ENCODE data around the gene CACNA2D2. TPM values are rescaled to one million over a fixed set of nuclear protein-coding genes. Genes with fewer than 3 reads are reported as not detected.
A peak's percentile ranks its signal among the peaks of the same experiment; 100 is the strongest.

CACNA2D2 gene
- total and polyA plus RNA-seq, 2 of the 8 experiments (the other 6 are each of a cell fraction or from before 2014, with no cell fraction given): 14.1 to 25.0 TPM

DNA sequence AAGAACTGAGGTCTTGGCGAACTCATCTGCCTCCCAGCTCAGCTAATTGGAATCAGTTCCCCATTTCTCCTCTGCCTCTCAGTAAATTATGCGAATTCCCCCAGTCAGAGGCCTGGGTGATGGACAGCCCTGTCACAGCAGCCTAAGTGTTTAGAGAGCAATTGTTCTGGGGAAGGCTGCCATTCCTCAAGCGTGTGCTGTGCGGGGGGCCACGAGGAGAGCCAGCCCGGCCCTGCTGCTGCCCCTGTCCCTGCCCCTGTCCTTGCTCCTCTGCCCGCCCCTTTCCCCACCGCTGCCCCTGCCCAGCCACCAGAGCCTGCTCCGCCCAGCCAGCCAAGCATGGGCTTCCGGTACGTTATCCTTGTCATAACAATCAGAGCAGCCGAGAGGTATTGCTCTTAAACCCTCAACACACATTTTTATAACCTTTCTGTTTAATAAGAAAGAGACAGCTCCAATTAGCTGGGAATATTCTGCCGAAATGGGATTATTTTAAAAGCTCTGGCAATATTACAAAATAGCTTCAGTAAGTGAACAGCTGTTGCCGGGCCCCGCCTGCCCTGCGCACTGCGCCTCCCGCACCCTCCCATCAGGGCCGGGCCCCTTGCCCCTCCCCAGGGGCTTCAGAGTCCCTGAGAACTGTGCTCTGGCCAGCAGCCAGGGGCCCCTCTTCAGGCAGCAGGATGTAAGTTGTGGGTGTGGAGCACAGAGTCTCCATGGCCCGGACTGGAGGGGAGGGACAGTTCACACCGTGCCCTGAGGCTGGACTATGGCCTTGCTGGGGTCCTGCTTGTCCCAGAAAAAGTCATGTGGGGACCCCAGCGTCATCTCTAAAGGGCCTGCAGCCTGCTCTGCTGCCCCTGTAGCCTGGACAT is 12.4 kb upstream of the CACNA2D2 start (continued):
- TF ChIP-seq, protein P1, sequence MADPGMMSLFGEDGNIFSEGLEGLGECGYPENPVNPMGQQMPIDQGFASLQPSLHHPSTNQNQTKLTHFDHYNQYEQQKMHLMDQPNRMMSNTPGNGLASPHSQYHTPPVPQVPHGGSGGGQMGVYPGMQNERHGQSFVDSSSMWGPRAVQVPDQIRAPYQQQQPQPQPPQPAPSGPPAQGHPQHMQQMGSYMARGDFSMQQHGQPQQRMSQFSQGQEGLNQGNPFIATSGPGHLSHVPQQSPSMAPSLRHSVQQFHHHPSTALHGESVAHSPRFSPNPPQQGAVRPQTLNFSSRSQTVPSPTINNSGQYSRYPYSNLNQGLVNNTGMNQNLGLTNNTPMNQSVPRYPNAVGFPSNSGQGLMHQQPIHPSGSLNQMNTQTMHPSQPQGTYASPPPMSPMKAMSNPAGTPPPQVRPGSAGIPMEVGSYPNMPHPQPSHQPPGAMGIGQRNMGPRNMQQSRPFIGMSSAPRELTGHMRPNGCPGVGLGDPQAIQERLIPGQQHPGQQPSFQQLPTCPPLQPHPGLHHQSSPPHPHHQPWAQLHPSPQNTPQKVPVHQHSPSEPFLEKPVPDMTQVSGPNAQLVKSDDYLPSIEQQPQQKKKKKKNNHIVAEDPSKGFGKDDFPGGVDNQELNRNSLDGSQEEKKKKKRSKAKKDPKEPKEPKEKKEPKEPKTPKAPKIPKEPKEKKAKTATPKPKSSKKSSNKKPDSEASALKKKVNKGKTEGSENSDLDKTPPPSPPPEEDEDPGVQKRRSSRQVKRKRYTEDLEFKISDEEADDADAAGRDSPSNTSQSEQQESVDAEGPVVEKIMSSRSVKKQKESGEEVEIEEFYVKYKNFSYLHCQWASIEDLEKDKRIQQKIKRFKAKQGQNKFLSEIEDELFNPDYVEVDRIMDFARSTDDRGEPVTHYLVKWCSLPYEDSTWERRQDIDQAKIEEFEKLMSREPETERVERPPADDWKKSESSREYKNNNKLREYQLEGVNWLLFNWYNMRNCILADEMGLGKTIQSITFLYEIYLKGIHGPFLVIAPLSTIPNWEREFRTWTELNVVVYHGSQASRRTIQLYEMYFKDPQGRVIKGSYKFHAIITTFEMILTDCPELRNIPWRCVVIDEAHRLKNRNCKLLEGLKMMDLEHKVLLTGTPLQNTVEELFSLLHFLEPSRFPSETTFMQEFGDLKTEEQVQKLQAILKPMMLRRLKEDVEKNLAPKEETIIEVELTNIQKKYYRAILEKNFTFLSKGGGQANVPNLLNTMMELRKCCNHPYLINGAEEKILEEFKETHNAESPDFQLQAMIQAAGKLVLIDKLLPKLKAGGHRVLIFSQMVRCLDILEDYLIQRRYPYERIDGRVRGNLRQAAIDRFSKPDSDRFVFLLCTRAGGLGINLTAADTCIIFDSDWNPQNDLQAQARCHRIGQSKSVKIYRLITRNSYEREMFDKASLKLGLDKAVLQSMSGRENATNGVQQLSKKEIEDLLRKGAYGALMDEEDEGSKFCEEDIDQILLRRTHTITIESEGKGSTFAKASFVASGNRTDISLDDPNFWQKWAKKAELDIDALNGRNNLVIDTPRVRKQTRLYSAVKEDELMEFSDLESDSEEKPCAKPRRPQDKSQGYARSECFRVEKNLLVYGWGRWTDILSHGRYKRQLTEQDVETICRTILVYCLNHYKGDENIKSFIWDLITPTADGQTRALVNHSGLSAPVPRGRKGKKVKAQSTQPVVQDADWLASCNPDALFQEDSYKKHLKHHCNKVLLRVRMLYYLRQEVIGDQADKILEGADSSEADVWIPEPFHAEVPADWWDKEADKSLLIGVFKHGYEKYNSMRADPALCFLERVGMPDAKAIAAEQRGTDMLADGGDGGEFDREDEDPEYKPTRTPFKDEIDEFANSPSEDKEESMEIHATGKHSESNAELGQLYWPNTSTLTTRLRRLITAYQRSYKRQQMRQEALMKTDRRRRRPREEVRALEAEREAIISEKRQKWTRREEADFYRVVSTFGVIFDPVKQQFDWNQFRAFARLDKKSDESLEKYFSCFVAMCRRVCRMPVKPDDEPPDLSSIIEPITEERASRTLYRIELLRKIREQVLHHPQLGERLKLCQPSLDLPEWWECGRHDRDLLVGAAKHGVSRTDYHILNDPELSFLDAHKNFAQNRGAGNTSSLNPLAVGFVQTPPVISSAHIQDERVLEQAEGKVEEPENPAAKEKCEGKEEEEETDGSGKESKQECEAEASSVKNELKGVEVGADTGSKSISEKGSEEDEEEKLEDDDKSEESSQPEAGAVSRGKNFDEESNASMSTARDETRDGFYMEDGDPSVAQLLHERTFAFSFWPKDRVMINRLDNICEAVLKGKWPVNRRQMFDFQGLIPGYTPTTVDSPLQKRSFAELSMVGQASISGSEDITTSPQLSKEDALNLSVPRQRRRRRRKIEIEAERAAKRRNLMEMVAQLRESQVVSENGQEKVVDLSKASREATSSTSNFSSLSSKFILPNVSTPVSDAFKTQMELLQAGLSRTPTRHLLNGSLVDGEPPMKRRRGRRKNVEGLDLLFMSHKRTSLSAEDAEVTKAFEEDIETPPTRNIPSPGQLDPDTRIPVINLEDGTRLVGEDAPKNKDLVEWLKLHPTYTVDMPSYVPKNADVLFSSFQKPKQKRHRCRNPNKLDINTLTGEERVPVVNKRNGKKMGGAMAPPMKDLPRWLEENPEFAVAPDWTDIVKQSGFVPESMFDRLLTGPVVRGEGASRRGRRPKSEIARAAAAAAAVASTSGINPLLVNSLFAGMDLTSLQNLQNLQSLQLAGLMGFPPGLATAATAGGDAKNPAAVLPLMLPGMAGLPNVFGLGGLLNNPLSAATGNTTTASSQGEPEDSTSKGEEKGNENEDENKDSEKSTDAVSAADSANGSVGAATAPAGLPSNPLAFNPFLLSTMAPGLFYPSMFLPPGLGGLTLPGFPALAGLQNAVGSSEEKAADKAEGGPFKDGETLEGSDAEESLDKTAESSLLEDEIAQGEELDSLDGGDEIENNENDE (IDR thresholded peaks at IDR 0.05; ENCODE audit: insufficient replicate concordance, low read length): no peak
- TF ChIP-seq GABPA (IDR thresholded peaks at IDR 0.05; ENCODE audit: borderline replicate concordance, insufficient read depth, low read length): no peak
- no peak for TF ChIP-seq CREB1 (IDR thresholded peaks at IDR 0.05)
- TF ChIP-seq, protein P2, sequence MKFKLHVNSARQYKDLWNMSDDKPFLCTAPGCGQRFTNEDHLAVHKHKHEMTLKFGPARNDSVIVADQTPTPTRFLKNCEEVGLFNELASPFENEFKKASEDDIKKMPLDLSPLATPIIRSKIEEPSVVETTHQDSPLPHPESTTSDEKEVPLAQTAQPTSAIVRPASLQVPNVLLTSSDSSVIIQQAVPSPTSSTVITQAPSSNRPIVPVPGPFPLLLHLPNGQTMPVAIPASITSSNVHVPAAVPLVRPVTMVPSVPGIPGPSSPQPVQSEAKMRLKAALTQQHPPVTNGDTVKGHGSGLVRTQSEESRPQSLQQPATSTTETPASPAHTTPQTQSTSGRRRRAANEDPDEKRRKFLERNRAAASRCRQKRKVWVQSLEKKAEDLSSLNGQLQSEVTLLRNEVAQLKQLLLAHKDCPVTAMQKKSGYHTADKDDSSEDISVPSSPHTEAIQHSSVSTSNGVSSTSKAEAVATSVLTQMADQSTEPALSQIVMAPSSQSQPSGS (IDR thresholded peaks at IDR 0.05; ENCODE audit: low read length): peak; percentile 21; the same call in 1 of the 2 replicates
- no peak for TF ChIP-seq KDM1A (IDR thresholded peaks at IDR 0.05; ENCODE audit: borderline replicate concordance, low read length)
- no peak for TF ChIP-seq POLR2A (IDR thresholded peaks at IDR 0.05; ENCODE audit: control extremely low read depth in 1 of 2, low read depth in 2 of 2, low read length in 2 of 2)
- TF ChIP-seq POU5F1 (IDR thresholded peaks at IDR 0.05; ENCODE audit: low read depth, low read length): no peak
- TF ChIP-seq SIRT6 (IDR thresholded peaks at IDR 0.05; ENCODE audit: low read length): no peak

Measured in H1 (cell line).